ENCODE results near the gene TMC8.
"Not testable (repeated sequence)": the region's sequence is repeated elsewhere in the genome, so short reads cannot be mapped to it uniquely, and the experiment has no call there.

GRCh38 chr17:78139861-78140168 lies 9.2 kb downstream of the TMC8 start:
- TF ChIP-seq MAZ (IDR thresholded peaks at IDR 0.05; ENCODE audit: borderline replicate concordance, low read depth, low read length); EP300 (IDR thresholded peaks at IDR 0.05); CTCF (IDR thresholded peaks at IDR 0.05): not testable (repeated sequence)
